GM12865 (cell line): ENCODE measurements around the gene KCNC1.

Experiments used
- DNase-seq: peaks from one replicate; pipeline ENCODE4 v3.0.0; 2010; ENCODE audit warnings: low read depth
- H3K4me3 ChIP-seq: 2 replicates; pipeline ENCODE4 v1.5.1; 2011; ENCODE audit warnings: mild to moderate bottlenecking, low read depth, low read length, control low read depth
- TF ChIP-seq, protein P1 (sequence below): IDR thresholded peaks from 2 replicates; pipeline ENCODE4 v1.5.1; 2011; ENCODE audit warnings: low read length, control low read depth, low read depth, inconsistent platforms; ENCODE audit not compliant: insufficient read depth; ENCODE audit errors: missing control alignments

KCNC1 gene

GRCh38 chr11:17693531-17693930 lies 41.0 kb upstream of the KCNC1 start:
- H3K4me3 ChIP-seq = no peak overlapping the region
- TF ChIP-seq, protein P1, sequence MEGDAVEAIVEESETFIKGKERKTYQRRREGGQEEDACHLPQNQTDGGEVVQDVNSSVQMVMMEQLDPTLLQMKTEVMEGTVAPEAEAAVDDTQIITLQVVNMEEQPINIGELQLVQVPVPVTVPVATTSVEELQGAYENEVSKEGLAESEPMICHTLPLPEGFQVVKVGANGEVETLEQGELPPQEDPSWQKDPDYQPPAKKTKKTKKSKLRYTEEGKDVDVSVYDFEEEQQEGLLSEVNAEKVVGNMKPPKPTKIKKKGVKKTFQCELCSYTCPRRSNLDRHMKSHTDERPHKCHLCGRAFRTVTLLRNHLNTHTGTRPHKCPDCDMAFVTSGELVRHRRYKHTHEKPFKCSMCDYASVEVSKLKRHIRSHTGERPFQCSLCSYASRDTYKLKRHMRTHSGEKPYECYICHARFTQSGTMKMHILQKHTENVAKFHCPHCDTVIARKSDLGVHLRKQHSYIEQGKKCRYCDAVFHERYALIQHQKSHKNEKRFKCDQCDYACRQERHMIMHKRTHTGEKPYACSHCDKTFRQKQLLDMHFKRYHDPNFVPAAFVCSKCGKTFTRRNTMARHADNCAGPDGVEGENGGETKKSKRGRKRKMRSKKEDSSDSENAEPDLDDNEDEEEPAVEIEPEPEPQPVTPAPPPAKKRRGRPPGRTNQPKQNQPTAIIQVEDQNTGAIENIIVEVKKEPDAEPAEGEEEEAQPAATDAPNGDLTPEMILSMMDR = no peak
- DNase-seq = no peak

DNA sequence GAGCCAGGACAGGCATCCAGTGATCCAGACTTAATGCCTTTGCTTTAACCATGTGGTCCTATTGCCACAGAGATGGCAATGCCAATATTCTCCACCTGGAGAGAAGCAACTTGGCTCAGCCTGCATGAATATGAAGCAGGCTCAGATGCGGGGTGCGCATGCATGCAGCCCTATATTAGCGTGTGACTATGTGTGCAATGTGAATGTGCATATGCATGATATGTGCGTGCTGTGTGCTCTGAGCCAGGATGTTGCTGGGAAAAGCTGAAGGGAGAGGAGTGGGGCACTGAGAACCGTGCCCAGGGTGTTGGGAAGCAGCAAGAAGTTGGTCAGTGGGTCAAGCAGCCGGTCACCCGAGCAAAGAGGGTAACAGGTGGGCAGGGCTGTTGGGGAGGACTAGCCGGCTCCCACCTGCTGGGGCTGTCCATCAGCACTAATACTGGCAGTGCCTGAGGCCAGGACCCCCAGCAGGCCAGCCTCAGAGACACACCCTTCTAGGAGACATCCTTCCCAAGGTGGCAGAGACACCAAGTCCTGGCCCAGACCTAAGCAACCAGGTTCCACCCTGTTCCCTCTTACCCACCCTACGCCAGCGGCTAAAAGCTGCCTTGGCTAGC lies 40.0 kb upstream of the KCNC1 start:
- DNase-seq = no peak
- TF ChIP-seq, protein P1 = no peak
- no peak overlapping the region for H3K4me3 ChIP-seq

DNA sequence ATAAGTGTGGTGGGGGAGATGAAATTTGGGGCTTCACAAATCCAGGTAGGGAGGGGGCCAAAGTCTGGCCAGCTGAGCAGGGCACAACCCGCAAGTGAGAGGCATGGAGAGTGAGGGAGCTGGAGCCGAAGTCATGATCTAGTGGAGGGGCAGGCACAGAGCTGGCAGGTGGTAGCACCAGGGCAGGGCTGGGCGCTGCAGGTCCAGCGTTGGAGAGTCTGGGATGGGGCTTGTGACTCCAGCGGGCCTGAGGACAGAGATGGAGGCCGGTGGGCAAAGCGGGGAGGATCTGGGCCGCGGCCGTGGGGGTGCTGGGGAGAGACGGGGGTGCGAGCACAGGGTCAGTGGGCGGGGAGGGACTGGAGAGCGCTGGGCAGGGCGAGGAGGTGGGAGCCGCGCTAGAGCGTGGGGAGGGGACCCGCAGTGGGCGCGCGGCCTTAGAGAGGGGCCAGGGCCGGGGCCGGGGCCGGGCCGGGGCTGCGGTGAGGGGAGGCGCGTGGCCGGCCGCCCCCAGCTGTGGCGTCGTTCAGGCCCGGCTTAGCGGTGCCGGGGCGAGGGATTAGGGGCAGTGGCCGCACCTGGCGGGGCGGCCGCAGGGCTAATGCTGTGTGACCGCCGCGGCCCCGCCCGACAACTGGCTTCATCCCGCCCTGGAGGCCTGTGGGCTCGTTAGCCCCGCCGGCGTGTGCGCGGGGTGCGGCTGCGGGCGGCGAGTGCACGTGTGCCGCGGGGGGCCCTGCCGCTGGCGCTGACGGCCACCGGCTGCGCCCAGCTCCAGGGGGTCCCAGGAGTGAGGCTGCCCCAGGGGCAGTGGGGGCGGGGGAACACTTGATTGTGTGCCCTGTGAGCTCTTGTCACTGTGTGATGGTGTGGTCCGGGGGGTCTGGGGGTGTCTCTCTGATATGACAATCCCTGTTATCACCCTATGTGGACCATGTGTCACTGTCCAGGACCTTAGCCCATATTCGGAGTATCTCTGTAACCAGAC lies 38.8 kb upstream of the KCNC1 start:
- no peak for DNase-seq
- H3K4me3 ChIP-seq = no peak overlapping the region
- TF ChIP-seq, protein P1 = no peak

DNA sequence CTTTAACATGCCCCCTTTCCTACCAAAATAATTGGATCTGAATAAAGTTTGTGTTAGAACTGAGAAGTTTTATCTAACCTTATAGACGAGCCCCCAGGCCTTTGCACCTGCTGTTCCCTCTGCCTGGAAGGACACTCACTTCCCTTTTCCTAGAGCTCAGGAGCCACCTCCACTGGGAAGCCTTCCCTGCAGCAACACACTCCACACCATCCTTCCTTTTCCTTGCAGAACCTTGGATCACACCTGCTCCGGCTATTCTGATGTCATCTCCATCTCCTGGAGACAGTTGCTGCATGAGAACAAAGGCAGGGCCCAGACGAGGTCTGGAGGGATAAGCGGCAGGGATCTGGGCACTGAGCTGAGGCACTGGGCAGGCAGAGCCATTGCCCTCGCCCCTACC lies 37.8 kb upstream of the KCNC1 start:
- no peak for DNase-seq
- H3K4me3 ChIP-seq = no peak overlapping the region
- TF ChIP-seq, protein P1 = no peak

- DNase-seq = no peak
- TF ChIP-seq, protein P1 = no peak
- no peak overlapping the region for H3K4me3 ChIP-seq
Measured at GRCh38 chr11:17697175-17697949, 37.2 kb upstream of the KCNC1 start.

DNA sequence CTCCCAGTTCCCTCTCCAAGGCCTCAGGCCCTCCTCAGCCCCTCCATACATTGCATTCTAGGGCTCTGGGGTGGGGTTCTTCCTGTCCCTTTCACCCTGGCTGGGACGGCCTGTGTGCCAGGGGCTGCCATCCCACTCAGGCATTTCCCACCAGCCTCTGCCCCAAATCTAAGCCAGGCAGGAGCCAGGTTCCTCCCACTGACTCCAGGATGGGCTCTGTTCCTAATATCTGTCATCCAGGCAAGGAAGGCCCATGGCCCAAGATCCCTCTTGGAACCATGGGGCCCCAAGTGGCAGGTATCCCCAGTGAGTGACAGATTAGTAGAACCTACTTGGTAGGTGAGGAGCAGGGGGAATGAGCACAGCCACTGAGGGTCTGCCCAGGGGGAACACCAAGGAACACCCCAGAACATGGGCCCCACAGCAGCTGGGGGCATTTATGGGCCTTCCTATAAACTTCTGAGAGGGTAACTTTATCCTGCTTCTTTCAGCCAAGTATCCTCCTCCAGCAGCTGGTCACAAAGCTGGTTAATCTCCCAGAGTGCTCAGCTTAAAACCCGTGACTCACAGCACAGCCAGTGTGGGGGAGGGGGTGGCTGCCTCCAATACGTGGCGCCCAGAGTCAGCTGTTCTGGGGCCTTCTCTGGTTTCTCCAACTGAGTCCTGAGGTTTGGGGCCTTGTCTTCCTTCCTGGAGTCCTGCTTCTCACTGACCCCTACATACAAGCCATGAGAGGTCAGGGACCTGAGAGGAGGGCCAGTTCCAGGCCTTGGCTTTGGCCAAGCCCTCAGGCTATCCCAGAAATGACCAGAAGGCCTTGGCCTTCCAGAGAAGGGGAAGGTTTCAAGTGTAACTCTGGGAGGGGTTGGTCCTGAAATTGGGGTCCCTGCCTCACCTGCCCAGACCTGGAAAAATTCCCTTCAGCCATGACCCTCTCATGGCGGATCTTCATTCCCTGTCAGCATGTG lies 35.1 kb upstream of the KCNC1 start:
- TF ChIP-seq, protein P1 = no peak
- no peak overlapping the region for H3K4me3 ChIP-seq
- DNase-seq = no peak
